Measurements from ENCODE around the gene TNFRSF17. TPM values are rescaled to one million over a fixed set of nuclear protein-coding genes. Genes with fewer than 3 reads are reported as not detected.
A peak's percentile ranks its signal among the peaks of the same experiment; 100 is the strongest.
"Not testable (repeated sequence)": the region's sequence is repeated elsewhere in the genome, so short reads cannot be mapped to it uniquely, and the experiment has no call there.

The TNFRSF17 gene
- total RNA-seq (under 1 TPM in 1 of 2 donors, not detected in 1; 0.45 TPM), total RNA-seq (0 reads per million in 2 donors)

- Mint-ChIP-seq H3K27ac (no peak within 1 kb of the TSS), H3K4me3 (no peak within 1 kb of the TSS), H3K4me1 (peaks cover 4% of the 10 kb centered on the region), H3K27me3 (no peaks in the 10 kb centered on the region), H3K36me3 (ENCODE audit: low read depth) (no peaks in the 10 kb centered on the region)
- DNase-seq (no peak), ATAC-seq (no peak)
- no peaks in the 10 kb centered on the region for H3K9me3 ChIP-seq (ENCODE audit: control insufficient read depth, low read length, poor library complexity, severe bottlenecking)
These were observed at the start of gene TNFRSF17 for GRCh38 chr16:11964761-11965551. TSS of gene TNFRSF17 (plus strand) at chr16:11965210. CDS start at chr16:11965325, 115 bp downstream.

- Mint-ChIP-seq H3K27ac (peak within 1 kb of the TSS; percentile 97), H3K36me3 (ENCODE audit: low read depth) (no peaks in the 10 kb centered on the region), H3K4me3 (peak within 1 kb of the TSS; percentile 96), H3K4me1 (peaks cover 30% of the 10 kb centered on the region), H3K27me3 (no peaks in the 10 kb centered on the region)
- ATAC-seq (peak; percentile 86), DNase-seq (peak; percentile 96 to 99 (median 98))
- H3K9me3 ChIP-seq (ENCODE audit: control insufficient read depth, low read length, poor library complexity, severe bottlenecking): no peaks in the 10 kb centered on the region
These were observed 49.1 kb upstream of the TNFRSF17 start, which contains the start of gene GSPT1 for GRCh38 chr16:11915644-11916523. TSS of gene GSPT1 (minus strand) at chr16:11915956. CDS start at chr16:11915720, 236 bp downstream.

GRCh38 chr16:11916524-11917285 lies 48.3 kb upstream of the TNFRSF17 start:
- H3K4me1 Mint-ChIP-seq: peaks cover 30% of the 10 kb centered on the region
- H3K4me3 Mint-ChIP-seq: peak overlapping the region; percentile 93
- H3K9me3 ChIP-seq (ENCODE audit: control insufficient read depth, low read length, poor library complexity, severe bottlenecking): no peaks in the 10 kb centered on the region
- peak overlapping the region; percentile 85 for H3K27ac Mint-ChIP-seq
- H3K36me3 Mint-ChIP-seq (ENCODE audit: low read depth): no peaks in the 10 kb centered on the region
- H3K27me3 Mint-ChIP-seq: no peaks in the 10 kb centered on the region
- ATAC-seq (no peak), DNase-seq (no peak)

GRCh38 chr16:11924046-11924445 lies 41.0 kb upstream of the TNFRSF17 start:
- H3K27ac Mint-ChIP-seq; H3K4me3 Mint-ChIP-seq; H3K36me3 Mint-ChIP-seq (ENCODE audit: low read depth); H3K4me1 Mint-ChIP-seq; H3K9me3 ChIP-seq (ENCODE audit: control insufficient read depth, low read length, poor library complexity, severe bottlenecking); H3K27me3 Mint-ChIP-seq; DNase-seq; ATAC-seq: not testable (repeated sequence)

GRCh38 chr16:11927350-11927749 lies 37.7 kb upstream of the TNFRSF17 start:
- H3K27me3 Mint-ChIP-seq; DNase-seq; H3K36me3 Mint-ChIP-seq (ENCODE audit: low read depth); H3K4me1 Mint-ChIP-seq; ATAC-seq; H3K9me3 ChIP-seq (ENCODE audit: control insufficient read depth, low read length, poor library complexity, severe bottlenecking); H3K4me3 Mint-ChIP-seq; H3K27ac Mint-ChIP-seq: not testable (repeated sequence)

- not testable (repeated sequence) for ATAC-seq; DNase-seq; H3K4me3 Mint-ChIP-seq; H3K27me3 Mint-ChIP-seq; H3K4me1 Mint-ChIP-seq; H3K27ac Mint-ChIP-seq; H3K36me3 Mint-ChIP-seq (ENCODE audit: low read depth); H3K9me3 ChIP-seq (ENCODE audit: control insufficient read depth, low read length, poor library complexity, severe bottlenecking)
These were observed 23.1 kb upstream of the TNFRSF17 start, which contains the start of gene NPIPB2 for GRCh38 chr16:11941945-11942344. TSS of gene NPIPB2 (minus strand) at chr16:11942045. CDS start at chr16:11942045, 0 bp downstream.

GRCh38 chr16:11946433-11946832 lies 18.6 kb upstream of the TNFRSF17 start:
- Mint-ChIP-seq H3K4me3 (no peak overlapping the region), H3K4me1 (no peaks in the 10 kb centered on the region), H3K27me3 (no peaks in the 10 kb centered on the region), H3K36me3 (ENCODE audit: low read depth) (no peaks in the 10 kb centered on the region), H3K27ac (no peak overlapping the region)
- no peak for DNase-seq
- ATAC-seq: no peak
- H3K9me3 ChIP-seq (ENCODE audit: control insufficient read depth, low read length, poor library complexity, severe bottlenecking): no peaks in the 10 kb centered on the region

- ATAC-seq (no peak), DNase-seq (no peak)
- Mint-ChIP-seq H3K4me3 (no peak overlapping the region), H3K27ac (no peak overlapping the region), H3K4me1 (no peaks in the 10 kb centered on the region), H3K27me3 (no peaks in the 10 kb centered on the region), H3K36me3 (ENCODE audit: low read depth) (no peaks in the 10 kb centered on the region)
- H3K9me3 ChIP-seq (ENCODE audit: control insufficient read depth, low read length, poor library complexity, severe bottlenecking): no peaks in the 10 kb centered on the region
These were observed 16.2 kb upstream of the TNFRSF17 start for GRCh38 chr16:11948819-11949218.

GRCh38 chr16:11949527-11949926 lies 15.5 kb upstream of the TNFRSF17 start:
- Mint-ChIP-seq H3K27ac (no peak overlapping the region), H3K36me3 (ENCODE audit: low read depth) (no peaks in the 10 kb centered on the region), H3K4me3 (no peak overlapping the region), H3K27me3 (no peaks in the 10 kb centered on the region), H3K4me1 (no peaks in the 10 kb centered on the region)
- no peaks in the 10 kb centered on the region for H3K9me3 ChIP-seq (ENCODE audit: control insufficient read depth, low read length, poor library complexity, severe bottlenecking)
- ATAC-seq (peak; percentile 39), DNase-seq (no peak)

- no peaks in the 10 kb centered on the region for H3K27me3 Mint-ChIP-seq
These were observed 14.6 kb upstream of the TNFRSF17 start for GRCh38 chr16:11950388-11950787.

GRCh38 chr16:11953576-11953975 lies 11.4 kb upstream of the TNFRSF17 start:
- ATAC-seq: not testable (repeated sequence)

More at GRCh38 chr16:11950388-11950787, 14.6 kb upstream of the TNFRSF17 start:
- ATAC-seq: no peak
- no peak overlapping the region for H3K27ac Mint-ChIP-seq
- H3K9me3 ChIP-seq (ENCODE audit: control insufficient read depth, low read length, poor library complexity, severe bottlenecking): no peaks in the 10 kb centered on the region
- no peak overlapping the region for H3K4me3 Mint-ChIP-seq
- no peaks in the 10 kb centered on the region for H3K36me3 Mint-ChIP-seq (ENCODE audit: low read depth)
- no peak for DNase-seq
- no peaks in the 10 kb centered on the region for H3K4me1 Mint-ChIP-seq

GRCh38 chr16:11955713-11956123 lies 9.3 kb upstream of the TNFRSF17 start:
- H3K4me3 Mint-ChIP-seq: no peak overlapping the region
- ATAC-seq: no peak

More at GRCh38 chr16:11953576-11953975, 11.4 kb upstream of the TNFRSF17 start:
- not testable (repeated sequence) for H3K4me3 Mint-ChIP-seq; H3K27ac Mint-ChIP-seq; H3K4me1 Mint-ChIP-seq; H3K36me3 Mint-ChIP-seq (ENCODE audit: low read depth); H3K9me3 ChIP-seq (ENCODE audit: control insufficient read depth, low read length, poor library complexity, severe bottlenecking); DNase-seq; H3K27me3 Mint-ChIP-seq

More at GRCh38 chr16:11955713-11956123, 9.3 kb upstream of the TNFRSF17 start:
- Mint-ChIP-seq H3K36me3 (ENCODE audit: low read depth) (no peaks in the 10 kb centered on the region), H3K27ac (no peak overlapping the region), H3K4me1 (no peaks in the 10 kb centered on the region), H3K27me3 (no peaks in the 10 kb centered on the region)
- no peak for DNase-seq
- no peaks in the 10 kb centered on the region for H3K9me3 ChIP-seq (ENCODE audit: control insufficient read depth, low read length, poor library complexity, severe bottlenecking)

All from T-helper 17 cell (primary cell).